WTC11 (cell line): Measurements from ENCODE around the gene MGAT5B. TPM values are rescaled to one million over a fixed set of nuclear protein-coding genes. Genes with fewer than 3 reads are reported as not detected.

ENCODE experiments used
- ATAC-seq: fragments of 200-7000 bp; cut with Tn5 transposase; 2 replicates; pipeline ENCODE4 v1.10.0; 2021; ENCODE audit warnings: mild to moderate bottlenecking, moderate library complexity
- CTCF ChIA-PET: fragments of 300-600 bp; sonication (Branson Sonifier 250); formaldehyde crosslinking; loops from one replicate; lab custom pipeline; 2021; ENCODE audit warnings: antibody characterized with exemption; lab: Charles Lee
- POLR2A ChIA-PET: fragments of 350-600 bp; sonication (Branson Sonifier 250); formaldehyde crosslinking; loops from one replicate; lab custom pipeline; 2021; ENCODE audit warnings: antibody characterized with exemption; lab: Charles Lee
- DNase-seq: peaks from one replicate; pipeline ENCODE4 v3.0.0; 2021; ENCODE audit warnings: low spot score
- H3K27ac Mint-ChIP-seq: 2 replicates; pipeline ENCODE4 v1.8.0; 2021; ENCODE audit warnings: mixed read lengths
- H3K27me3 Mint-ChIP-seq: 2 replicates; pipeline ENCODE4 v1.8.0; 2021; ENCODE audit warnings: low read depth, mild to moderate bottlenecking, moderate library complexity, mixed read lengths
- H3K36me3 Mint-ChIP-seq: 2 replicates; pipeline ENCODE4 v1.8.0; 2021; ENCODE audit warnings: mixed read lengths
- H3K4me1 Mint-ChIP-seq: 2 replicates; pipeline ENCODE4 v1.8.0; 2022; ENCODE audit warnings: mixed read lengths
- H3K4me3 Mint-ChIP-seq: 2 replicates; pipeline ENCODE4 v1.8.0; 2021; ENCODE audit warnings: mild to moderate bottlenecking, moderate library complexity, mixed read lengths
- H3K9me3 Mint-ChIP-seq: 2 replicates; pipeline ENCODE4 v1.8.0; 2021; ENCODE audit warnings: mixed read lengths
- ATF1 ChIP-seq: sonication (generic); formaldehyde crosslinking; IDR thresholded peaks from 2 replicates; pipeline ENCODE4 v1.8.1; 2023; ENCODE audit warnings: mild to moderate bottlenecking, moderate library complexity, missing genetic modification reagents
- CDX4 ChIP-seq: fragments of 250-450 bp; sonication (Bioruptor Pico); IDR thresholded peaks from 2 replicates; pipeline ENCODE4 v1.9.0; 2021; ENCODE audit warnings: moderate library complexity, mild to moderate bottlenecking, inconsistent platforms, borderline replicate concordance
- E2F1 ChIP-seq: sonication (generic); formaldehyde crosslinking; IDR thresholded peaks from 2 replicates; pipeline ENCODE4 v1.8.0; 2022; ENCODE audit warnings: mild to moderate bottlenecking, missing genetic modification reagents
- EMX1 ChIP-seq: fragments of 250-450 bp; sonication (Bioruptor Pico); IDR thresholded peaks from 2 replicates; pipeline ENCODE4 v1.8.0; 2021; ENCODE audit warnings: mild to moderate bottlenecking
- ERG ChIP-seq: fragments of 250-450 bp; sonication (Bioruptor Pico); IDR thresholded peaks from 2 replicates; pipeline ENCODE4 v1.8.0; 2021; ENCODE audit warnings: mild to moderate bottlenecking
- ESRRA ChIP-seq: sonication (generic); formaldehyde crosslinking; IDR thresholded peaks from 2 replicates; pipeline ENCODE4 v1.8.1; 2022; ENCODE audit warnings: mild to moderate bottlenecking, missing genetic modification reagents, borderline replicate concordance
- GRHL2 ChIP-seq: fragments of 250-450 bp; sonication (Bioruptor Pico); IDR thresholded peaks from 2 replicates; pipeline ENCODE4 v1.8.0; 2022; ENCODE audit warnings: mild to moderate bottlenecking, moderate library complexity; ENCODE audit not compliant: insufficient replicate concordance, severe bottlenecking
- IRF1 ChIP-seq: sonication (generic); formaldehyde crosslinking; IDR thresholded peaks from 2 replicates; pipeline ENCODE4 v1.8.0; 2023; ENCODE audit warnings: missing genetic modification reagents
- MXD4 ChIP-seq: fragments of 250-450 bp; sonication (Bioruptor Pico); IDR thresholded peaks from 2 replicates; pipeline ENCODE4 v1.8.0; 2021; ENCODE audit warnings: mild to moderate bottlenecking, moderate library complexity, borderline replicate concordance
- PRDM15 ChIP-seq: sonication (generic); formaldehyde crosslinking; IDR thresholded peaks from 2 replicates; pipeline ENCODE4 v1.8.0; 2022; ENCODE audit warnings: missing genetic modification reagents
- RELA ChIP-seq: sonication (generic); formaldehyde crosslinking; IDR thresholded peaks from 2 replicates; pipeline ENCODE4 v1.8.1; 2022; ENCODE audit warnings: missing genetic modification reagents, mild to moderate bottlenecking, borderline replicate concordance
- TEAD4 ChIP-seq: sonication (generic); formaldehyde crosslinking; IDR thresholded peaks from 2 replicates; pipeline ENCODE4 v1.8.0; 2022; ENCODE audit warnings: mild to moderate bottlenecking, missing genetic modification reagents
- USF1 ChIP-seq: sonication (generic); formaldehyde crosslinking; IDR thresholded peaks from 2 replicates; pipeline ENCODE4 v1.8.0; 2022; ENCODE audit warnings: mild to moderate bottlenecking, missing genetic modification reagents
- ZNF121 ChIP-seq: sonication (generic); formaldehyde crosslinking; IDR thresholded peaks from 2 replicates; pipeline ENCODE4 v1.8.0; 2023; ENCODE audit warnings: missing genetic modification reagents
- ZNF219 ChIP-seq: sonication (generic); formaldehyde crosslinking; IDR thresholded peaks from 2 replicates; pipeline ENCODE4 v1.8.0; 2023; ENCODE audit warnings: missing genetic modification reagents, mild to moderate bottlenecking, borderline replicate concordance
- ZNF232 ChIP-seq: sonication (generic); formaldehyde crosslinking; IDR thresholded peaks from 2 replicates; pipeline ENCODE4 v1.8.0; 2022; ENCODE audit warnings: mild to moderate bottlenecking, missing genetic modification reagents
- ZNF396 ChIP-seq: fragments of 250-450 bp; sonication (Bioruptor Pico); IDR thresholded peaks from 2 replicates; pipeline ENCODE4 v1.8.0; 2021; ENCODE audit warnings: mild to moderate bottlenecking, moderate library complexity, borderline replicate concordance
- ZNF416 ChIP-seq: fragments of 250-450 bp; sonication (Bioruptor Pico); IDR thresholded peaks from 2 replicates; pipeline ENCODE4 v1.9.0; 2021; ENCODE audit warnings: mild to moderate bottlenecking, inconsistent platforms
- total RNA-seq: library from RNA; stranded (reverse); gene quantifications from 3 replicates; pipeline ENCODE4 v1.2.3, GENCODE V29; 2021

MGAT5B gene
- total RNA-seq, 1 experiment from 2014 or later: 11.6 TPM

GRCh38 chr17:76894842-76895241 is 26.6 kb downstream of the MGAT5B start (continued):
- TF ChIP-seq PRDM15 (CRISPR knock-in tag): no peak
- no peak for TF ChIP-seq ZNF232
- TF ChIP-seq ATF1 (CRISPR knock-in tag): no peak
- TF ChIP-seq, all 79 proteins: peak for 0

- Mint-ChIP-seq H3K27me3 (no peaks in the 10 kb centered on the region; the same call in 1 of the 2 replicates), H3K9me3 (peaks cover 5% of the 10 kb centered on the region), H3K4me1 (no peaks in the 10 kb centered on the region), H3K4me3 (no peak overlapping the region), H3K27ac (no peak overlapping the region), H3K36me3 (peaks cover 10% of the 10 kb centered on the region)
- ATAC-seq: no peak
- ChIA-PET POLR2A (no interaction called here), CTCF (no interaction called here)
- DNase-seq: no peak
- TF ChIP-seq EMX1 (CRISPR knock-in tag) (no peak), ZNF219 (CRISPR knock-in tag) (no peak), IRF1 (no peak), ZNF232 (no peak), ZNF396 (CRISPR knock-in tag) (no peak), MXD4 (no peak)
Observed at GRCh38 chr17:76897023-76897422, 28.8 kb downstream of the MGAT5B start.

- TF ChIP-seq E2F1 (CRISPR knock-in tag) (no peak), USF1 (CRISPR knock-in tag) (no peak), ERG (CRISPR knock-in tag) (no peak), ZNF416 (no peak), ZNF232 (no peak)
- H3K4me1 Mint-ChIP-seq: no peaks in the 10 kb centered on the region
- ATAC-seq (no peak), DNase-seq (no peak)
- no peak overlapping the region for H3K4me3 Mint-ChIP-seq
- H3K9me3 Mint-ChIP-seq: peaks cover under 1% of the 10 kb centered on the region
- H3K27me3 Mint-ChIP-seq: no peaks in the 10 kb centered on the region; the same call in 1 of the 2 replicates
- CTCF ChIA-PET: interaction anchor here (0.9 to 1.2 kb wide), 3 partner anchors 11 to 157 kb away, joined by 3 to 4 read pairs (median 3); no protein-coding TSS in a partner anchor
- H3K27ac Mint-ChIP-seq: no peak overlapping the region
- peaks cover 5% of the 10 kb centered on the region for H3K36me3 Mint-ChIP-seq
- POLR2A ChIA-PET: no interaction called here
Observed at GRCh38 chr17:76899414-76899813, 31.2 kb downstream of the MGAT5B start.

GRCh38 chr17:76900723-76901122 is 32.5 kb downstream of the MGAT5B start:
- no peaks in the 10 kb centered on the region; the same call in 1 of the 2 replicates for H3K27me3 Mint-ChIP-seq
- ChIA-PET POLR2A (no interaction called here), CTCF (interaction anchor here (0.6 to 1.2 kb wide), 3 partner anchors 33 to 519 kb away, joined by 3 read pairs; no protein-coding TSS in a partner anchor)
- TF ChIP-seq E2F1 (CRISPR knock-in tag): no peak
- no peak for TF ChIP-seq RELA (CRISPR knock-in tag)
- no peak for TF ChIP-seq GRHL2
- TF ChIP-seq CDX4 (CRISPR knock-in tag): no peak
- TF ChIP-seq TEAD4 (CRISPR knock-in tag): no peak
- TF ChIP-seq ESRRA (CRISPR knock-in tag): no peak
- TF ChIP-seq ZNF121 (CRISPR knock-in tag): no peak

More at GRCh38 chr17:76900723-76901122, 32.5 kb downstream of the MGAT5B start:
- Mint-ChIP-seq H3K4me3 (no peak overlapping the region), H3K27ac (no peak overlapping the region), H3K36me3 (no peaks in the 10 kb centered on the region), H3K9me3 (no peaks in the 10 kb centered on the region), H3K4me1 (peaks cover 2% of the 10 kb centered on the region; the same call in 1 of the 2 replicates)
- no peak for DNase-seq
- no peak for ATAC-seq
